IMR-90 (cell line): Measurements from ENCODE around the gene LMO2. TPM values are rescaled to one million over a fixed set of nuclear protein-coding genes. Genes with fewer than 3 reads are reported as not detected.

ENCODE experiments used
- ATAC-seq: fragments of 200-7000 bp; cut with Tn5 transposase; 2 replicates; pipeline ENCODE4 v1.9.1; 2020; ENCODE audit warnings: low read depth, mild to moderate bottlenecking, moderate library complexity
- BruUV-seq: library from RNA; stranded (reverse); fragments of 400-500 nt; replicated peaks from 2 replicates; lab custom pipeline; 2021; lab: Mats Ljungman, UMichigan
- CTCF ChIA-PET: fragments of 300-600 bp; formaldehyde crosslinking; extraction: SDS; loops from one replicate; lab custom pipeline; 2021; ENCODE audit warnings: antibody characterized with exemption; lab: Yijun Ruan, JAX
- POLR2A ChIA-PET: fragments of 300-600 bp; sonication (Branson Sonifier 250); formaldehyde crosslinking; loops from one replicate; lab custom pipeline; 2022; ENCODE audit warnings: antibody characterized with exemption; ENCODE audit not compliant: unreplicated experiment; lab: Charles Lee
- DNase-seq: peaks from one replicate; pipeline ENCODE4 v3.0.0; 2013
- H2AFZ ChIP-seq: replicated peaks from 2 replicates; pipeline ENCODE3; 2013; ENCODE audit warnings: low read length, mild to moderate bottlenecking; ENCODE audit not compliant: poor library complexity
- H2AK5ac ChIP-seq: 2 replicates; pipeline ENCODE4 v1.6.1; 2013; ENCODE audit warnings: low read depth, low read length, inconsistent platforms
- H2AK9ac ChIP-seq: replicated peaks from 2 replicates; pipeline ENCODE3; 2013; ENCODE audit warnings: mild to moderate bottlenecking, low read depth, low read length, moderate library complexity; ENCODE audit not compliant: poor library complexity
- H2BK120ac ChIP-seq: 2 replicates; pipeline ENCODE4 v1.6.1; 2013; ENCODE audit warnings: low read depth, low read length, inconsistent platforms
- H2BK15ac ChIP-seq: 3 replicates; pipeline ENCODE4 v1.6.1; 2013; ENCODE audit warnings: low read depth, low read length, inconsistent platforms
- H2BK20ac ChIP-seq: 2 replicates; pipeline ENCODE4 v1.6.1; 2013; ENCODE audit warnings: low read depth, mild to moderate bottlenecking, inconsistent platforms, low read length, moderate library complexity
- H2BK5ac ChIP-seq: 2 replicates; pipeline ENCODE4 v1.6.1; 2013; ENCODE audit warnings: mild to moderate bottlenecking, low read depth, low read length, inconsistent platforms; ENCODE audit not compliant: poor library complexity, severe bottlenecking
- H3K14ac ChIP-seq: replicated peaks from 2 replicates; pipeline ENCODE4 v1.6.1; 2013; ENCODE audit warnings: low read depth, low read length, inconsistent platforms
- H3K18ac ChIP-seq: 2 replicates; pipeline ENCODE4 v1.6.1; 2013; ENCODE audit warnings: low read depth, low read length, control low read depth
- H3K23ac ChIP-seq: 2 replicates; pipeline ENCODE4 v1.6.1; 2013; ENCODE audit warnings: low read depth, low read length, inconsistent platforms
- H3K27ac ChIP-seq: 2 replicates; pipeline ENCODE4 v1.5.1; 2013; ENCODE audit warnings: mild to moderate bottlenecking, control low read depth, low read length; ENCODE audit not compliant: insufficient read depth
- H3K27me3 ChIP-seq: 2 replicates; pipeline ENCODE4 v1.6.1; 2013; ENCODE audit warnings: low read length; ENCODE audit not compliant: control insufficient read depth, insufficient read depth
- H3K36me3 ChIP-seq: 2 replicates; pipeline ENCODE4 v1.6.1; 2013; ENCODE audit warnings: low read length, mixed read lengths; ENCODE audit not compliant: control insufficient read depth, insufficient read depth
- H3K4ac ChIP-seq: 2 replicates; pipeline ENCODE4 v1.6.1; 2013; ENCODE audit warnings: low read depth, low read length, inconsistent platforms
- H3K4me1 ChIP-seq: 2 replicates; pipeline ENCODE4 v1.6.1; 2013; ENCODE audit warnings: low read length, mixed read lengths; ENCODE audit not compliant: control insufficient read depth, insufficient read depth
- H3K4me2 ChIP-seq: 2 replicates; pipeline ENCODE4 v1.6.1; 2013; ENCODE audit warnings: low read depth, mild to moderate bottlenecking, control low read depth, low read length, moderate library complexity
- H3K4me3 ChIP-seq: 2 replicates; pipeline ENCODE4 v1.5.1; 2013; ENCODE audit warnings: low read depth, mild to moderate bottlenecking, control low read depth, low read length, moderate library complexity; ENCODE audit not compliant: insufficient read depth
- H3K56ac ChIP-seq: 2 replicates; pipeline ENCODE4 v1.6.1; 2013; ENCODE audit warnings: low read length, inconsistent platforms; ENCODE audit not compliant: insufficient read depth; ENCODE audit errors: extremely low read depth
- H3K79me1 ChIP-seq, 2 experiments: 2 replicates each; pipeline ENCODE4 v1.6.1; 2013; ENCODE audit warnings: low read length in 2 of 2, inconsistent platforms in 1 of 2, low read depth in 1 of 2
- H3K9ac ChIP-seq: 2 replicates; pipeline ENCODE4 v1.6.1; 2013; ENCODE audit warnings: low read depth, low read length, control low read depth
- H3K9me1 ChIP-seq: 2 replicates; pipeline ENCODE4 v1.6.1; 2013; ENCODE audit warnings: low read length, inconsistent platforms; ENCODE audit not compliant: insufficient read depth
- H3K9me3 ChIP-seq: 2 replicates; pipeline ENCODE4 v1.6.1; 2013; ENCODE audit warnings: low read length; ENCODE audit not compliant: control insufficient read depth, insufficient read depth
- H4K20me1 ChIP-seq: 2 replicates; pipeline ENCODE4 v1.6.1; 2013; ENCODE audit warnings: low read length, inconsistent platforms; ENCODE audit not compliant: insufficient read depth
- H4K5ac ChIP-seq: 2 replicates; pipeline ENCODE4 v1.6.1; 2013; ENCODE audit warnings: mild to moderate bottlenecking, low read depth, low read length, control low read depth
- H4K8ac ChIP-seq, 2 experiments: 2 replicates each; pipeline ENCODE4 v1.6.1; 2013; ENCODE audit warnings: low read depth in 2 of 2, low read length in 2 of 2, control low read depth in 1 of 2, inconsistent platforms in 1 of 2
- H4K91ac ChIP-seq: 2 replicates; pipeline ENCODE4 v1.6.1; 2013; ENCODE audit warnings: low read depth, low read length, inconsistent platforms; ENCODE audit not compliant: insufficient read depth
- BHLHE40 ChIP-seq: fragments of 150-350 bp; IDR thresholded peaks from 2 replicates; pipeline ENCODE4 v1.6.1; 2016; ENCODE audit warnings: mild to moderate bottlenecking, low read depth, low read length
- CEBPB ChIP-seq: IDR thresholded peaks from 2 replicates; pipeline ENCODE4 v1.6.1; 2012; ENCODE audit warnings: low read depth, low read length, improper control_type of control experiment
- CHD1 ChIP-seq: IDR thresholded peaks from 2 replicates; pipeline ENCODE4 v1.6.1; 2012; ENCODE audit warnings: low read depth, low read length, improper control_type of control experiment
- MAFK ChIP-seq: IDR thresholded peaks from 2 replicates; pipeline ENCODE4 v1.6.1; 2012; ENCODE audit warnings: low read depth, low read length, improper control_type of control experiment
- MAZ ChIP-seq: IDR thresholded peaks from 2 replicates; pipeline ENCODE4 v1.6.1; 2012; ENCODE audit warnings: low read depth, mild to moderate bottlenecking, low read length, improper control_type of control experiment, moderate library complexity, borderline replicate concordance
- MXI1 ChIP-seq: IDR thresholded peaks from 2 replicates; pipeline ENCODE4 v1.6.1; 2012; ENCODE audit warnings: low read depth, mild to moderate bottlenecking, low read length, moderate library complexity, borderline replicate concordance
- NFE2L2 ChIP-seq: fragments of 150-350 bp; IDR thresholded peaks from 2 replicates; pipeline ENCODE4 v1.6.1; 2016; ENCODE audit warnings: low read depth, mild to moderate bottlenecking, low read length
- POLR2A ChIP-seq: IDR thresholded peaks from 2 replicates; pipeline ENCODE4 v1.6.1; 2012; ENCODE audit warnings: mild to moderate bottlenecking, low read depth, low read length
- RCOR1 ChIP-seq: IDR thresholded peaks from 2 replicates; pipeline ENCODE4 v1.6.1; 2012; ENCODE audit warnings: mild to moderate bottlenecking, low read length, improper control_type of control experiment; ENCODE audit not compliant: insufficient replicate concordance
- RFX5 ChIP-seq: IDR thresholded peaks from 2 replicates; pipeline ENCODE4 v1.8.0; 2012; ENCODE audit warnings: low read depth, mild to moderate bottlenecking, low read length, moderate library complexity
- WGBS, 2 experiments: methylation state at CpG; one replicate each; pipeline versions ENCODE4 v1.1.5 to v1.1.7; 2013; ENCODE audit warnings: missing lambda C conversion rate in 2 of 2; ENCODE audit not compliant: insufficient read length in 1 of 2; ENCODE audit errors: extremely low coverage in 2 of 2; 5-methylcytosine and 5-hydroxymethylcytosine counted together
- dilution Hi-C: fragments of 300-500 bp; cut with HindIII; formaldehyde crosslinking; loops from one replicate; pipeline ENCODE4 v1.14.3; 2018; ENCODE audit warnings: low sequenced_read_pairs; ENCODE audit not compliant: unreplicated experiment
- in situ Hi-C: fragments of 300-500 bp; cut with MboI; formaldehyde crosslinking; loops from 3 replicates; pipeline ENCODE4 v1.14.3; 2019; ENCODE audit warnings: low sequenced_read_pairs, inconsistent platforms, mixed read lengths
- intact Hi-C: fragments of 100-400 bp; cut with micrococcal nuclease; formaldehyde crosslinking; loops from 2 replicates; pipeline ENCODE4 v1.10.0; 2022
- polyA plus RNA-seq, 3 experiments: library from polyadenylated mRNA; depleted of rRNA; stranded (reverse); fragments of >200 nt; gene quantifications; 2 replicates each; pipeline ENCODE4 v1.2.3, GENCODE V29; 2012; ENCODE audit warnings: low replicate concordance in 1 of 3
- total RNA-seq: library from RNA; depleted of rRNA; stranded (reverse); fragments of >200 nt; gene quantifications from 2 replicates; pipeline ENCODE4 v1.2.3, GENCODE V29; 2012
- TF ChIP-seq, protein P1 (sequence below): fragments of 150-350 bp; IDR thresholded peaks from 2 replicates; pipeline ENCODE4 v1.6.1; 2016; ENCODE audit warnings: low read depth, mild to moderate bottlenecking, low read length, moderate library complexity, borderline replicate concordance
- TF ChIP-seq, protein P2 (sequence below): fragments of 150-350 bp; IDR thresholded peaks from 2 replicates; pipeline ENCODE4 v1.6.1; 2017; ENCODE audit warnings: mild to moderate bottlenecking, antibody characterized with exemption, low read length, low read depth

The LMO2 gene
- total and polyA plus RNA-seq, 2 of the 4 experiments (the other 2 are of a cell fraction): not detected

DNA sequence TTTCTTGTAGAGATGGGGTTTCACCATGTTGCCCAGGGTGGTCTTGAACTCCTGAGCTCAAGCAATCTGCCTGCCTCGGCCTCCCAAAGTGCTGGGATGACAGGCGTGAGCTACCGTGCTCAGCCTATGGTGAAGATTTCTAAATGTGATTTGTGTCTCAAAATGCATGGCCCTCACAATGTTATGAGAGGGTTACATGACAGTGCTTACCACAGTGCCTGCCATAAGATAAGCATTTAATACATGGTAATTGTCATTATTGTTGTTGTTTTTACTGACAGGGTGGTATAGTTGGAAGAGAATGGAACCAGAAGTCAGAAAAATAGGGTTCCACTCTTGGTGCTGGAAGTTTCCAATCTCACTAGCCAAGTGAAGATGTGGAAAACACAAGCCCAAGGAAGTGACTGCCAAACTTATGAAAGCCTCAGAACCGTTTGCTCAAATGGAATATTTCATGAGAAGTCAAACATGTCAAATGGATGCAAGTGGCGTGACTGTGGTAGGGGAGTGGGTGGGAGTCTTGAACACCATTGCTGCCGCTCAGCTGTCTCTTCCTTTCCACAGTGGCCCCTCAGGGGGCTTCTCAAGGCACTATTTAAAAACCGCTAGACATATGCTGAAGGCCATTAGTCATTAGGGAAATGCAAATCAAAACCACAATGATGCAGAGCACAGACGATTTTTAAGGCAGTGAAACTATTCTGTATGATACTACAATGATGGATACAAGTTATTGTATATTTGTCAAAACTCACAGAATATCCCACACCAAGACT is 29.1 kb upstream of the LMO2 start:
- no peaks in the 10 kb centered on the region for H3K9me3 ChIP-seq
- no peak overlapping the region for H3K56ac ChIP-seq
- ATAC-seq (no peak), DNase-seq (no peak)
- H2AK5ac ChIP-seq: no peak overlapping the region
- no peak overlapping the region for H3K4me2 ChIP-seq
- in situ Hi-C loops (no loop called here), intact Hi-C loops (no loop called here), dilution Hi-C loops (no loop called here)
- H3K27ac ChIP-seq: no peak overlapping the region
- TF ChIP-seq MAFK (no peak), MXI1 (no peak), NFE2L2 (no peak), POLR2A (no peak), MAZ (no peak), RFX5 (no peak), CEBPB (no peak), RCOR1 (no peak), BHLHE40 (no peak), CHD1 (no peak)
- TF ChIP-seq, protein P1, sequence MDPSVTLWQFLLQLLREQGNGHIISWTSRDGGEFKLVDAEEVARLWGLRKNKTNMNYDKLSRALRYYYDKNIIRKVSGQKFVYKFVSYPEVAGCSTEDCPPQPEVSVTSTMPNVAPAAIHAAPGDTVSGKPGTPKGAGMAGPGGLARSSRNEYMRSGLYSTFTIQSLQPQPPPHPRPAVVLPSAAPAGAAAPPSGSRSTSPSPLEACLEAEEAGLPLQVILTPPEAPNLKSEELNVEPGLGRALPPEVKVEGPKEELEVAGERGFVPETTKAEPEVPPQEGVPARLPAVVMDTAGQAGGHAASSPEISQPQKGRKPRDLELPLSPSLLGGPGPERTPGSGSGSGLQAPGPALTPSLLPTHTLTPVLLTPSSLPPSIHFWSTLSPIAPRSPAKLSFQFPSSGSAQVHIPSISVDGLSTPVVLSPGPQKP: no peak
- TF ChIP-seq, protein P2, sequence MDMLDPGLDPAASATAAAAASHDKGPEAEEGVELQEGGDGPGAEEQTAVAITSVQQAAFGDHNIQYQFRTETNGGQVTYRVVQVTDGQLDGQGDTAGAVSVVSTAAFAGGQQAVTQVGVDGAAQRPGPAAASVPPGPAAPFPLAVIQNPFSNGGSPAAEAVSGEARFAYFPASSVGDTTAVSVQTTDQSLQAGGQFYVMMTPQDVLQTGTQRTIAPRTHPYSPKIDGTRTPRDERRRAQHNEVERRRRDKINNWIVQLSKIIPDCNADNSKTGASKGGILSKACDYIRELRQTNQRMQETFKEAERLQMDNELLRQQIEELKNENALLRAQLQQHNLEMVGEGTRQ: no peak
- H3K27me3 ChIP-seq: peaks cover 37% of the 10 kb centered on the region
- no peak overlapping the region for H3K18ac ChIP-seq
- H2AFZ ChIP-seq: no peak overlapping the region
- WGBS, 2 experiments: 14% methylated on average over 1 of the region's 8 CpGs; no CpG with 5 or more reads in 1 of the 2 experiments
- no peaks in the 10 kb centered on the region for H3K4me1 ChIP-seq
- CTCF ChIA-PET: no interaction called here
- H3K36me3 ChIP-seq: no peaks in the 10 kb centered on the region
- no peak overlapping the region for H2BK20ac ChIP-seq
- H3K9me1 ChIP-seq: no peaks in the 10 kb centered on the region
- no peak overlapping the region for H4K5ac ChIP-seq
- H4K20me1 ChIP-seq: no peaks in the 10 kb centered on the region
- H2BK15ac ChIP-seq: no peak overlapping the region
- no peak overlapping the region for H3K9ac ChIP-seq
- POLR2A ChIA-PET: no interaction called here
- H2BK5ac ChIP-seq: no peak overlapping the region
- H2BK120ac ChIP-seq: no peak overlapping the region
- H4K91ac ChIP-seq: no peak overlapping the region
- H3K4me3 ChIP-seq: no peak overlapping the region
- no peak overlapping the region for H3K23ac ChIP-seq
- no peak overlapping the region for H3K14ac ChIP-seq
- no peak overlapping the region for H3K4ac ChIP-seq
- H3K79me1 ChIP-seq: no peaks in the 10 kb centered on the region
- H4K8ac ChIP-seq: no peak overlapping the region
- H2AK9ac ChIP-seq: no peak overlapping the region
- no TSS peak for BruUV-seq
